ENCODE results near the gene PIKFYVE. TPM values are rescaled to one million over a fixed set of nuclear protein-coding genes. Genes with fewer than 3 reads are reported as not detected.
"Not testable (repeated sequence)": the region's sequence is repeated elsewhere in the genome, so short reads cannot be mapped to it uniquely, and the experiment has no call there.

Gene PIKFYVE
- total and polyA plus RNA-seq, 4 donors: 5.7 to 46.9 (median 17.3) TPM

GRCh38 chr2:208265371-208265800, 669 bp upstream of the PIKFYVE start:
- peak in 2 of 3 donors; percentile 45 to 72 for DNase-seq
- ATAC-seq (ENCODE audit: insufficient read depth, low FRiP score): no peak
- WGBS, 2 donors: 4 to 11% methylated on average over 9 of the region's 9 CpGs

GRCh38 chr2:208266553-208266893, 468 bp downstream of the PIKFYVE start:
- Histone ChIP-seq H3K4me1 (ENCODE audit: control insufficient read depth in 5 of 5, insufficient read depth in 5 of 5, low read length in 5 of 5) (peaks cover 7 to 22% (median 11%) of the 10 kb centered on the region in 5 donors), H3K27me3 (ENCODE audit: control insufficient read depth in 3 of 3, insufficient read depth in 3 of 3, low read length in 2 of 3) (no peaks in the 10 kb centered on the region), H3K9me3 (ENCODE audit: control insufficient read depth in 4 of 4, insufficient read depth in 3 of 4, low read length in 3 of 4) (no peaks in the 10 kb centered on the region), H3K9ac (ENCODE audit: insufficient read depth in 1 of 2, low read length in 2 of 2) (peak overlapping the region; percentile 65 to 96), H3K27ac (ENCODE audit: low read depth in 1 of 2, low read length in 1 of 2) (peak overlapping the region; percentile 96), H3K4me3 (peak overlapping the region; percentile 79), H3K36me3 (ENCODE audit: control insufficient read depth in 4 of 4, insufficient read depth in 4 of 4, low read length in 4 of 4) (peaks cover 0 to 4% (median 3%) of the 10 kb centered on the region in 4 donors)
- DNase-seq: peak in 1 of 3 donors; percentile 62
- TF ChIP-seq, protein P1, sequence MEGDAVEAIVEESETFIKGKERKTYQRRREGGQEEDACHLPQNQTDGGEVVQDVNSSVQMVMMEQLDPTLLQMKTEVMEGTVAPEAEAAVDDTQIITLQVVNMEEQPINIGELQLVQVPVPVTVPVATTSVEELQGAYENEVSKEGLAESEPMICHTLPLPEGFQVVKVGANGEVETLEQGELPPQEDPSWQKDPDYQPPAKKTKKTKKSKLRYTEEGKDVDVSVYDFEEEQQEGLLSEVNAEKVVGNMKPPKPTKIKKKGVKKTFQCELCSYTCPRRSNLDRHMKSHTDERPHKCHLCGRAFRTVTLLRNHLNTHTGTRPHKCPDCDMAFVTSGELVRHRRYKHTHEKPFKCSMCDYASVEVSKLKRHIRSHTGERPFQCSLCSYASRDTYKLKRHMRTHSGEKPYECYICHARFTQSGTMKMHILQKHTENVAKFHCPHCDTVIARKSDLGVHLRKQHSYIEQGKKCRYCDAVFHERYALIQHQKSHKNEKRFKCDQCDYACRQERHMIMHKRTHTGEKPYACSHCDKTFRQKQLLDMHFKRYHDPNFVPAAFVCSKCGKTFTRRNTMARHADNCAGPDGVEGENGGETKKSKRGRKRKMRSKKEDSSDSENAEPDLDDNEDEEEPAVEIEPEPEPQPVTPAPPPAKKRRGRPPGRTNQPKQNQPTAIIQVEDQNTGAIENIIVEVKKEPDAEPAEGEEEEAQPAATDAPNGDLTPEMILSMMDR (IDR thresholded peaks at IDR 0.05; ENCODE audit: control extremely low read depth, extremely low read depth): no peak
- WGBS, 2 donors: 1% methylated on average over 11 of the region's 11 CpGs
- no peak for ATAC-seq (ENCODE audit: insufficient read depth, low FRiP score)

More at GRCh38 chr2:208265371-208265800, 669 bp upstream of the PIKFYVE start:
- H3K4me1 ChIP-seq (ENCODE audit: control insufficient read depth in 5 of 5, insufficient read depth in 5 of 5, low read length in 5 of 5): peaks cover 7 to 22% (median 11%) of the 10 kb centered on the region in 5 donors
- H3K27ac ChIP-seq (ENCODE audit: low read depth in 1 of 2, low read length in 1 of 2): peak overlapping the region; percentile 91 to 96
- H3K4me3 ChIP-seq: peak overlapping the region; percentile 79
- TF ChIP-seq, protein P1 (IDR thresholded peaks at IDR 0.05; ENCODE audit: control extremely low read depth, extremely low read depth): no peak
- H3K9me3 ChIP-seq (ENCODE audit: control insufficient read depth in 4 of 4, insufficient read depth in 3 of 4, low read length in 3 of 4): no peaks in the 10 kb centered on the region
- H3K9ac ChIP-seq (ENCODE audit: insufficient read depth in 1 of 2, low read length in 2 of 2): peak overlapping the region in 1 of 2 donors; percentile 95
- peaks cover 0 to 4% (median 2%) of the 10 kb centered on the region in 4 donors for H3K36me3 ChIP-seq (ENCODE audit: control insufficient read depth in 4 of 4, insufficient read depth in 4 of 4, low read length in 4 of 4)
- no peaks in the 10 kb centered on the region for H3K27me3 ChIP-seq (ENCODE audit: control insufficient read depth in 3 of 3, insufficient read depth in 3 of 3, low read length in 2 of 3)

DNA sequence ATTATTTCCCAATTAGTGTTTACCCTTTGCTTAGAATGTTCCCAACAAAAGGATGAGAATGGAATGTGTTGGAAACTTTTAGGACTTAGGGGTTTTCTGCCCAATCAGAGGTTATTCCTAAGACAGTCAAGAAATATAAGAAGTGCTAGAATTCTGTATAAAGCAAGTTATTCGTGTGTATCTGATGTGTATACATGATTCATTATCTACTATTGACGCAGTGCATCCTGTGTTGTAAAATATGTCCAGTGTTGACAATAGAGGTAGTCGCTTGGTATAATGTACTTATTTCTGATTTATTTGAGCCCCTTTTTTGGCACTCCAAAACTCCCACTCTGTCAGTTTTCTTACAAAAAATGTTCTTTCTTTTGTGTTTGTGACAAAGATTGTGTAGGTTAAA, 881 bp downstream of the PIKFYVE start:
- no peak for ATAC-seq (ENCODE audit: insufficient read depth, low FRiP score)
- 4% methylated on average over 3 of the region's 3 CpGs for WGBS, 2 donors
- Histone ChIP-seq H3K9ac (ENCODE audit: insufficient read depth in 1 of 2, low read length in 2 of 2) (peak overlapping the region; percentile 65 to 96), H3K4me1 (ENCODE audit: control insufficient read depth in 5 of 5, insufficient read depth in 5 of 5, low read length in 5 of 5) (peaks cover 7 to 22% (median 11%) of the 10 kb centered on the region in 5 donors), H3K36me3 (ENCODE audit: control insufficient read depth in 4 of 4, insufficient read depth in 4 of 4, low read length in 4 of 4) (peaks cover 0 to 5% (median 3%) of the 10 kb centered on the region in 4 donors), H3K9me3 (ENCODE audit: control insufficient read depth in 4 of 4, insufficient read depth in 3 of 4, low read length in 3 of 4) (no peaks in the 10 kb centered on the region), H3K27ac (ENCODE audit: low read depth in 1 of 2, low read length in 1 of 2) (peak overlapping the region in 1 of 2 donors; percentile 96), H3K4me3 (peak overlapping the region; percentile 79), H3K27me3 (ENCODE audit: control insufficient read depth in 3 of 3, insufficient read depth in 3 of 3, low read length in 2 of 3) (no peaks in the 10 kb centered on the region)
- DNase-seq: peak in 2 of 3 donors; percentile 68 to 71
- TF ChIP-seq, protein P1 (IDR thresholded peaks at IDR 0.05; ENCODE audit: control extremely low read depth, extremely low read depth): no peak

GRCh38 chr2:208267526-208267925, 1.5 kb downstream of the PIKFYVE start:
- not testable (repeated sequence) for H3K4me3 ChIP-seq; ATAC-seq (ENCODE audit: insufficient read depth, low FRiP score)
- WGBS, 2 donors: 79 to 84% methylated on average over 22 of the region's 22 CpGs

More at GRCh38 chr2:208267526-208267925, 1.5 kb downstream of the PIKFYVE start:
- not testable (repeated sequence) for H3K36me3 ChIP-seq (ENCODE audit: control insufficient read depth in 4 of 4, insufficient read depth in 4 of 4, low read length in 4 of 4); H3K27ac ChIP-seq (ENCODE audit: low read depth in 1 of 2, low read length in 1 of 2); H3K27me3 ChIP-seq (ENCODE audit: control insufficient read depth in 3 of 3, insufficient read depth in 3 of 3, low read length in 2 of 3); H3K9me3 ChIP-seq (ENCODE audit: control insufficient read depth in 4 of 4, insufficient read depth in 3 of 4, low read length in 3 of 4); DNase-seq
- Histone ChIP-seq H3K9ac (ENCODE audit: insufficient read depth in 1 of 2, low read length in 2 of 2) (peak overlapping the region in 1 of 2 donors; percentile 96), H3K4me1 (ENCODE audit: control insufficient read depth in 5 of 5, insufficient read depth in 5 of 5, low read length in 5 of 5) (peaks cover 7 to 22% (median 11%) of the 10 kb centered on the region in 5 donors)
